ENCODE results near the gene ZNF511.

The ZNF511 gene

GRCh38 chr10:133302230-133302629 lies 6.5 kb upstream of the ZNF511 start:
- H3K4me3 ChIP-seq (ENCODE audit: low read length) = no peak overlapping the region
- H3K4me1 ChIP-seq (ENCODE audit: control insufficient read depth, insufficient read depth, low read length) = peaks cover 9% of the 10 kb centered on the region
- H3K9me3 ChIP-seq (ENCODE audit: control insufficient read depth, low read length) = no peaks in the 10 kb centered on the region
- no peaks in the 10 kb centered on the region for H3K27me3 ChIP-seq (ENCODE audit: control insufficient read depth, insufficient read depth, low read length)
- H3K9ac ChIP-seq (ENCODE audit: low read length) = no peak overlapping the region
- H3K36me3 ChIP-seq (ENCODE audit: control insufficient read depth, insufficient read depth, low read length) = peaks cover 10% of the 10 kb centered on the region

- Histone ChIP-seq H3K36me3 (ENCODE audit: control insufficient read depth, insufficient read depth, low read length) (peaks cover 5% of the 10 kb centered on the region), H3K9me3 (ENCODE audit: control insufficient read depth, low read length) (no peaks in the 10 kb centered on the region), H3K4me1 (ENCODE audit: control insufficient read depth, insufficient read depth, low read length) (peaks cover 13% of the 10 kb centered on the region), H3K9ac (ENCODE audit: low read length) (no peak overlapping the region), H3K27me3 (ENCODE audit: control insufficient read depth, insufficient read depth, low read length) (no peaks in the 10 kb centered on the region), H3K4me3 (ENCODE audit: low read length) (no peak overlapping the region)
Measured at GRCh38 chr10:133303206-133303605, 5.5 kb upstream of the ZNF511 start.

- Histone ChIP-seq H3K27me3 (ENCODE audit: control insufficient read depth, insufficient read depth, low read length) (no peaks in the 10 kb centered on the region), H3K9me3 (ENCODE audit: control insufficient read depth, low read length) (no peaks in the 10 kb centered on the region), H3K4me1 (ENCODE audit: control insufficient read depth, insufficient read depth, low read length) (peaks cover 27% of the 10 kb centered on the region), H3K36me3 (ENCODE audit: control insufficient read depth, insufficient read depth, low read length) (peaks cover 5% of the 10 kb centered on the region), H3K4me3 (ENCODE audit: low read length) (no peak overlapping the region), H3K9ac (ENCODE audit: low read length) (no peak overlapping the region)
Measured at GRCh38 chr10:133306097-133306476, 2.6 kb upstream of the ZNF511 start.

- Histone ChIP-seq H3K36me3 (ENCODE audit: control insufficient read depth, insufficient read depth, low read length) (peaks cover 5% of the 10 kb centered on the region), H3K9me3 (ENCODE audit: control insufficient read depth, low read length) (no peaks in the 10 kb centered on the region), H3K4me3 (ENCODE audit: low read length) (no peak overlapping the region), H3K9ac (ENCODE audit: low read length) (no peak overlapping the region), H3K4me1 (ENCODE audit: control insufficient read depth, insufficient read depth, low read length) (peaks cover 27% of the 10 kb centered on the region), H3K27me3 (ENCODE audit: control insufficient read depth, insufficient read depth, low read length) (no peaks in the 10 kb centered on the region)
Measured at GRCh38 chr10:133306941-133307379, 1.8 kb upstream of the ZNF511 start.

- Histone ChIP-seq H3K36me3 (ENCODE audit: control insufficient read depth, insufficient read depth, low read length) (no peaks in the 10 kb centered on the region), H3K27me3 (ENCODE audit: control insufficient read depth, insufficient read depth, low read length) (no peaks in the 10 kb centered on the region), H3K9me3 (ENCODE audit: control insufficient read depth, low read length) (no peaks in the 10 kb centered on the region), H3K4me1 (ENCODE audit: control insufficient read depth, insufficient read depth, low read length) (peaks cover 27% of the 10 kb centered on the region), H3K9ac (ENCODE audit: low read length) (peak overlapping the region; percentile 88), H3K4me3 (ENCODE audit: low read length) (peak overlapping the region; percentile 68)
Measured at GRCh38 chr10:133307776-133308420, 816 bp upstream of the ZNF511 start.

- no peaks in the 10 kb centered on the region for H3K9me3 ChIP-seq (ENCODE audit: control insufficient read depth, low read length)
- H3K4me1 ChIP-seq (ENCODE audit: control insufficient read depth, insufficient read depth, low read length) = peaks cover 27% of the 10 kb centered on the region
- H3K9ac ChIP-seq (ENCODE audit: low read length) = peak overlapping the region; percentile 88
- no peaks in the 10 kb centered on the region for H3K27me3 ChIP-seq (ENCODE audit: control insufficient read depth, insufficient read depth, low read length)
- no peaks in the 10 kb centered on the region for H3K36me3 ChIP-seq (ENCODE audit: control insufficient read depth, insufficient read depth, low read length)
- peak overlapping the region; percentile 68 for H3K4me3 ChIP-seq (ENCODE audit: low read length)
Measured at GRCh38 chr10:133309100-133309719, 496 bp downstream of the ZNF511 start.

- Histone ChIP-seq H3K9ac (ENCODE audit: low read length) (no peak overlapping the region), H3K4me3 (ENCODE audit: low read length) (no peak overlapping the region), H3K36me3 (ENCODE audit: control insufficient read depth, insufficient read depth, low read length) (no peaks in the 10 kb centered on the region)
Measured at GRCh38 chr10:133309720-133310398, 1.1 kb downstream of the ZNF511 start.

GRCh38 chr10:133310399-133310755 lies 1.7 kb downstream of the ZNF511 start:
- Histone ChIP-seq H3K9me3 (ENCODE audit: control insufficient read depth, low read length) (no peaks in the 10 kb centered on the region), H3K27me3 (ENCODE audit: control insufficient read depth, insufficient read depth, low read length) (no peaks in the 10 kb centered on the region), H3K9ac (ENCODE audit: low read length) (no peak overlapping the region), H3K4me3 (ENCODE audit: low read length) (no peak overlapping the region), H3K4me1 (ENCODE audit: control insufficient read depth, insufficient read depth, low read length) (peaks cover 24% of the 10 kb centered on the region), H3K36me3 (ENCODE audit: control insufficient read depth, insufficient read depth, low read length) (no peaks in the 10 kb centered on the region)

More at GRCh38 chr10:133309720-133310398, 1.1 kb downstream of the ZNF511 start:
- Histone ChIP-seq H3K9me3 (ENCODE audit: control insufficient read depth, low read length) (no peaks in the 10 kb centered on the region), H3K4me1 (ENCODE audit: control insufficient read depth, insufficient read depth, low read length) (peaks cover 27% of the 10 kb centered on the region), H3K27me3 (ENCODE audit: control insufficient read depth, insufficient read depth, low read length) (no peaks in the 10 kb centered on the region)

GRCh38 chr10:133310789-133311188 lies 2.1 kb downstream of the ZNF511 start:
- Histone ChIP-seq H3K27me3 (ENCODE audit: control insufficient read depth, insufficient read depth, low read length) (no peaks in the 10 kb centered on the region), H3K9ac (ENCODE audit: low read length) (no peak overlapping the region), H3K4me1 (ENCODE audit: control insufficient read depth, insufficient read depth, low read length) (peaks cover 22% of the 10 kb centered on the region), H3K9me3 (ENCODE audit: control insufficient read depth, low read length) (no peaks in the 10 kb centered on the region), H3K4me3 (ENCODE audit: low read length) (no peak overlapping the region), H3K36me3 (ENCODE audit: control insufficient read depth, insufficient read depth, low read length) (no peaks in the 10 kb centered on the region)

GRCh38 chr10:133311570-133311969 lies 2.9 kb downstream of the ZNF511 start:
- H3K9ac ChIP-seq (ENCODE audit: low read length) = no peak overlapping the region
- H3K36me3 ChIP-seq (ENCODE audit: control insufficient read depth, insufficient read depth, low read length) = no peaks in the 10 kb centered on the region
- no peak overlapping the region for H3K4me3 ChIP-seq (ENCODE audit: low read length)
- H3K27me3 ChIP-seq (ENCODE audit: control insufficient read depth, insufficient read depth, low read length) = no peaks in the 10 kb centered on the region
- no peaks in the 10 kb centered on the region for H3K9me3 ChIP-seq (ENCODE audit: control insufficient read depth, low read length)
- H3K4me1 ChIP-seq (ENCODE audit: control insufficient read depth, insufficient read depth, low read length) = peaks cover 22% of the 10 kb centered on the region

GRCh38 chr10:133312016-133312768 lies 3.5 kb downstream of the ZNF511 start:
- Histone ChIP-seq H3K4me3 (ENCODE audit: low read length) (no peak overlapping the region), H3K9ac (ENCODE audit: low read length) (no peak overlapping the region), H3K9me3 (ENCODE audit: control insufficient read depth, low read length) (no peaks in the 10 kb centered on the region), H3K27me3 (ENCODE audit: control insufficient read depth, insufficient read depth, low read length) (no peaks in the 10 kb centered on the region), H3K36me3 (ENCODE audit: control insufficient read depth, insufficient read depth, low read length) (no peaks in the 10 kb centered on the region), H3K4me1 (ENCODE audit: control insufficient read depth, insufficient read depth, low read length) (peaks cover 18% of the 10 kb centered on the region)

GRCh38 chr10:133312769-133313145 lies 4.0 kb downstream of the ZNF511 start:
- H3K9ac ChIP-seq (ENCODE audit: low read length) = no peak overlapping the region
- no peaks in the 10 kb centered on the region for H3K9me3 ChIP-seq (ENCODE audit: control insufficient read depth, low read length)
- no peak overlapping the region for H3K4me3 ChIP-seq (ENCODE audit: low read length)
- H3K27me3 ChIP-seq (ENCODE audit: control insufficient read depth, insufficient read depth, low read length) = no peaks in the 10 kb centered on the region
- peaks cover 14% of the 10 kb centered on the region for H3K4me1 ChIP-seq (ENCODE audit: control insufficient read depth, insufficient read depth, low read length)
- no peaks in the 10 kb centered on the region for H3K36me3 ChIP-seq (ENCODE audit: control insufficient read depth, insufficient read depth, low read length)
